HK-2 (cell line): ENCODE measurements around the gene PNRC1.
"Not testable (repeated sequence)": the region's sequence is repeated elsewhere in the genome, so short reads cannot be mapped to it uniquely, and the experiment has no call there.

Source experiments
- DNase-seq: peaks from one replicate; pipeline ENCODE4 v3.0.0-alpha.2; 2018; ENCODE audit not compliant: unreplicated experiment

PNRC1 gene

GRCh38 chr6:89110284-89110683 is 29.7 kb downstream of the PNRC1 start:
- no peak for DNase-seq

DNA sequence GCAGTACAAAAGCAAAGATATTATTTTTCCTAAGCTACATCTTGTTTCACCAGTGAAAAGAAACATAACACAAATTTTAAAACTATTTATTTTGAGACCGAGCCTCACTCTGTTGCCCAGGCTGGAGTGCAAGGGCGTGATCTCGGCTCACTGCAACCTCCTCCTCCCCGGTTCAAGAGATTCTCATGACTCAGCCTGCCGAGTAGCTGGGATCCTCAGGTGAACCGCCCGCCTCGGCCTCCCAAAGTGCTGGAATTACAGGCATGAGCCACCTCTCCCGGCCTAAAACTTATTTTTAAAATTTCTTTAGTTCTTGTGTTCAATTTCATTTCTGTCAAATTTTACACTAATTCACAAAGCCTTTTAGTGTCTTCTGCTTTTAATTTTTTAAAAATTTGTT is 31.4 kb downstream of the PNRC1 start:
- DNase-seq: no peak

GRCh38 chr6:89116702-89117101 is 36.2 kb downstream of the PNRC1 start:
- no peak for DNase-seq

- DNase-seq: peak; percentile 51
These were observed 36.9 kb downstream of the PNRC1 start, which contains the start of gene SRSF12 for GRCh38 chr6:89117211-89118108. SRSF12 (minus strand) TSS chr6:89118071; CDS start chr6:89117887, 184 bp downstream.

GRCh38 chr6:89118931-89119330 is 38.4 kb downstream of the PNRC1 start:
- DNase-seq: no peak

DNA sequence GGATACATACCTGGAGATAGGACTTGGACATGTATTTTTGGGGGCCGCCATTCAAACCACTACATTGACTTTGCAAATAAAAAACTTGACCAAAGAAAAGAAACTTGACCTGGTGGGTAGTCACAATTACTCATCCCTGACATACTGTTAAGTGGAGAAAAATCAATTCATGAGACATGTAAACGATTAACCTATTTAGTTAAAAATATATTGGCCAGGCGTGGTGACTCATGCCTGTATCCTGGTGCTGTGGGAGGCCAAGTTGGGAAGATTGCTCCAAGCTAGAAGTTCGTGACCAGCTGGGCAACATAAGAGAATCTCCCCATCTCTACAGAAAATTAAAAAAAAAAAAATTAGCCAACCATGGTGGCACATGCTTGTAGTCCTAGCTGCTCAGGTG is 39.8 kb downstream of the PNRC1 start:
- peak; percentile 66 for DNase-seq

DNA sequence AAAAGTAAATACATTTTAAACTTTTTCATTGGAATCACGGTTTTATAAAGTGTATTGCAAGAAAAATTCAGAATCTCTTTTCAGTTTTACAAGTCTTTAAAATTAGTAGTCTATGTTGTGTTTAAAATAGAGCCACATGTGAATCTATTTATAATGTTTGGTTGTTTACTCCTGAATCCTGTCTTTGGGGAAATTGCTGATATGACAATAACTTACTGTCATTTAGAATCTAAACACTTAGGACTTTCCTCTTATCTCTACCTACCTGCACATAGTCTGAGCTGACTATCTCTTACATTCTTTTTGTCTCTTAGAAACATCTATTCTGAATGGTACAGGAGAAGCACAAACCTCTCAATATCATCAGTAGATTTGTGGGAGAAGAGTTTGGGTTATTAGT is 41.4 kb downstream of the PNRC1 start:
- no peak for DNase-seq

DNA sequence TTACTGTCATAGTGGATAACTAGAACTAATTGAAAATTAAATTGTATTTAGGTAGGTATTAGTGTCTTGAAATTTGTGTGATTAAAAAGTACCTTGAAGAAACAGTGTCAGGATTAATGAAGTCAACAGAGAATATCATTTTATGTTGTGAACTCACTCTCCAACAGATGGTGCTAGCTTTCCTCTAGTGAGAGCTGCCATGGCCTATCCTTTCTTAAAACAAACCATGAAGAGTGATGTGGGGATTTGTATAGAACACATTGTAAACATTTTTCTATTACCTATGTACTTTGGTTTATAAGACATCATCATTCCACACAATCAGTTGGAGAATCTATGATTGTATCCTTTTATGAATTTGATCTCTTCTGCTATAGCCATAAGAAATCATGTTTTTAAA is 42.1 kb downstream of the PNRC1 start:
- no peak for DNase-seq

DNA sequence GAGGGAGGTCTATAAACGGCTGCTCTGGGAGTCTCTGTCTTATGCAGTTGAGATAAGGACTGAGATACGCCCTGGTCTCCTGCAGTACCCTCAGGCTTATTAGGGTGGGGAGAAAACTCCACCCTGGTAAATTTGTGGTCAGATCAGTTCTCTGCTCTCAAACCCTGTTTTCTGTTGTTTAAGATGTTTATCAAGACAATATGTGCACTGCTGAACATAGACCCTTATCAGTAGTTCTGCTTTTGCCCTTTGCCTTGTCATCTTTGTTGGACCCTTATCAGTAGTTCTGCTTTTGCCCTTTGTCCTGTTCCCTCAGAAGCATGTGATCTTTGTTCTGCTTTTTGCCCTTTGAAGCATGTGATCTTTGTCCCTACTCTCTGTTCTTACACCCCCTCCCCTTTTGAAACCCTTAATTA is 47.7 kb downstream of the PNRC1 start:
- not testable (repeated sequence) for DNase-seq

DNA sequence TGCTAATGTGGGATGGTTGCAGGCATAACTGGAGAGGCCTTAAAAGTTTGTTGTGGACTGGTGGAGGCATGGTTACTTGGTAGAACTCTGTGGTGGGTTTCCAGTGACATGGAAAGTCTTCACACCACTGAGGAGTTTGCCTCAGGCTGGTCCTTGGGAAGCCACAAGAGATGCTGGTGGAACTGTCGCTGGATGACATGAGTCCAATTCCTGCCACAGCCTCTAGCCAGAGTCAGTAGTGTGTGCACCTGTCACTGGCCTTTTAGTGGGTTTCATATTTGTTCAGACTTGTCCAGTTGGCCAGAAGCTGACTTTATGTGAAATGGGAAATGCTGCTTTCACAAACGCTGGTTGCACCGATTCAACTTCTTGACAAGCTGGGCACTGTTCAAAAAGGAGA is 51.0 kb downstream of the PNRC1 start:
- no peak for DNase-seq

DNA sequence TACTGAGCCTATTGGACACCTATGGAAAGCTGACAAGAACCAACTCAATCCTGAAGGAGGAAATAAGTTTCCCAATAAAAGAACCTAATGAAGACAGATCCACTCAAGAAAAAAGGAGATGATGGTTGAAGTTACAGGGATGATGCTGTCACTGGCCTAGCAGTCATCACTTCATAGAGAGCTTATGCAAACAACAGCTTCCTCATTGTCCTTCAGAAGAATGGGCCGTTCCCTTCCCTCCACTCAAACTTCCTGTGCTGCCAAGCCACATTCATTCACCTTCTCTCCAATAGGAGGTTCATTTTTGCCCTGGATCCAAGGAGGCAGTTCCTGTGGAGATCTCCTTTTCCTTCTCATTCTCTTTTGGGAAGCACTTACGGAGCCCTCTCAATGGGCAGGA is 51.5 kb downstream of the PNRC1 start:
- no peak for DNase-seq

GRCh38 chr6:89133981-89134380 is 53.4 kb downstream of the PNRC1 start:
- no peak for DNase-seq

DNA sequence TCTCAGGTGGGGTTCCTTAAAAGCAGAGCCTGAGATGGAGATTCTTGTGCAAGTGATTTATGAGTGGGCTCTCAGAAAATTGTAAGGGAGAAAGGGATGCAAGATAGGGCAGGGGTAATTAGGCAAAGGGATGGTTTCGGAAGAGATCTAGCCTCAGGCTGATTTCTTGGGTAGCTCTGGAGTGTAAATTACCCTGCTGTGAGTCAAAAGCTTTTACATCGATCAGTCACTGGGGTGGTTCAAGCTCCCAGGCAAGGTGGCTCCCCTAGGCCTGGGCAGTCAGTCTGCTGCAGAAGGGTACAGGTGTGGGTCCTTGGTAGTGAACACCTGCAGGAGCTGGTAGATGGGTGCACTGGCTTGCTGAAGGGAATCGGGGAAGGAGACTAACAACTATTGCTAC is 54.2 kb downstream of the PNRC1 start:
- no peak for DNase-seq
